GM12878 (cell line): ENCODE results near the gene GALNS. TPM values are rescaled to one million over a fixed set of nuclear protein-coding genes. Genes with fewer than 3 reads are reported as not detected.

Experiments used
- ATAC-seq: fragments of 200-7000 bp; cut with Tn5 transposase; 3 replicates; pipeline ENCODE4 v1.9.1; 2020; ENCODE audit warnings: mild to moderate bottlenecking, moderate library complexity
- BruUV-seq: library from RNA; stranded (reverse); fragments of 400-500 nt; replicated peaks from 2 replicates; lab custom pipeline; 2021; lab: Mats Ljungman, UMichigan
- CTCF ChIA-PET: fragments of 300-600 bp; sonication (Branson Sonifier 250); formaldehyde crosslinking; extraction: SDS; loops from one replicate; lab custom pipeline; 2021; ENCODE audit warnings: inconsistent platforms; lab: Yijun Ruan, JAX
- POLR2A ChIA-PET: fragments of 350-600 bp; formaldehyde crosslinking; extraction: SDS; loops from one replicate; lab custom pipeline; 2021; ENCODE audit warnings: inconsistent platforms; lab: Charles Lee
- RAD21 ChIA-PET: fragments of 300-600 bp; sonication (Branson Sonifier 250); formaldehyde crosslinking; loops from one replicate; lab custom pipeline; 2023; ENCODE audit warnings: antibody characterized with exemption; ENCODE audit not compliant: unreplicated experiment; lab: Charles Lee
- SMC1A ChIA-PET: fragments of 300-600 bp; sonication (Branson Sonifier 250); formaldehyde crosslinking; loops from one replicate; lab custom pipeline; 2023; ENCODE audit not compliant: unreplicated experiment, uncharacterized antibody; lab: Charles Lee
- DNase-seq: peaks from one replicate; pipeline ENCODE4 v3.0.0-alpha.2; 2011; ENCODE audit warnings: low read depth, low spot score
- FAIRE-seq: peaks from 3 replicates; lab custom pipeline; 2011; peaks lifted over from hg19 to GRCh38; lab: Jason Lieb, UNC
- H2AFZ ChIP-seq: 2 replicates; pipeline ENCODE4 v1.6.0; 2011; ENCODE audit warnings: low read depth, low read length, control low read depth; ENCODE audit not compliant: control insufficient read depth
- H3K27ac ChIP-seq: 2 replicates; pipeline ENCODE4 v1.5.1; 2011; ENCODE audit warnings: control low read depth; ENCODE audit not compliant: control insufficient read depth, insufficient read depth
- H3K27me3 ChIP-seq, 2 experiments: replicated peaks in 1 of 2; 2 replicates each; pipeline versions ENCODE4 v1.6.0 to v1.6.1; 2011; ENCODE audit warnings: low read length in 1 of 2; ENCODE audit not compliant: control insufficient read depth in 2 of 2, insufficient read depth in 2 of 2
- H3K36me3 ChIP-seq, 2 experiments: 2 replicates each; pipeline ENCODE4 v1.5.1; 2011; ENCODE audit warnings: low read length in 1 of 2; ENCODE audit not compliant: control insufficient read depth in 2 of 2, insufficient read depth in 2 of 2
- H3K4me1 ChIP-seq: 2 replicates; pipeline ENCODE4 v1.6.1; 2011; ENCODE audit warnings: mild to moderate bottlenecking, low read length, moderate library complexity, mixed read lengths; ENCODE audit not compliant: control insufficient read depth, insufficient read depth
- H3K4me2 ChIP-seq: 2 replicates; pipeline ENCODE4 v1.6.0; 2011; ENCODE audit warnings: control low read depth; ENCODE audit not compliant: control insufficient read depth, insufficient read depth
- H3K4me3 ChIP-seq: fragments of 200-600 bp; sonication (generic); 2 replicates; pipeline ENCODE4 v1.5.1; 2016
- H3K79me2 ChIP-seq: 2 replicates; pipeline ENCODE4 v1.6.0; 2011; ENCODE audit warnings: low read length; ENCODE audit not compliant: control insufficient read depth, insufficient read depth
- H3K9ac ChIP-seq: 2 replicates; pipeline ENCODE4 v1.8.0; 2011; ENCODE audit warnings: low read length, control low read depth, mixed read lengths; ENCODE audit not compliant: control insufficient read depth, insufficient read depth
- H3K9me3 ChIP-seq: replicated peaks from 3 replicates; pipeline ENCODE4 v1.5.1; 2011; ENCODE audit warnings: mild to moderate bottlenecking, low read length; ENCODE audit not compliant: control insufficient read depth, insufficient read depth
- H4K20me1 ChIP-seq: 2 replicates; pipeline ENCODE4 v1.6.0; 2011; ENCODE audit not compliant: control insufficient read depth, insufficient read depth
- CEBPB ChIP-seq, 2 experiments: fragments of 150-350 bp in 1 of 2; IDR thresholded peaks; 2 replicates each; pipeline ENCODE4 v1.6.1; 2012 to 2014; ENCODE audit warnings: low read depth in 2 of 2, low read length in 2 of 2, borderline replicate concordance in 1 of 2, inconsistent platforms in 1 of 2
- NFIC ChIP-seq: IDR thresholded peaks from 2 replicates; pipeline ENCODE4 v1.6.1; 2012; ENCODE audit warnings: low read depth, mild to moderate bottlenecking, inconsistent platforms, low read length, moderate library complexity
- SIN3A ChIP-seq: IDR thresholded peaks from 2 replicates; pipeline ENCODE4 v1.6.1; 2012; ENCODE audit warnings: low read depth, low read length, improper control_type of control experiment
- WGBS: methylation state at CpG from one replicate; pipeline ENCODE4 v1.1.6; 2016; ENCODE audit warnings: low lambda C conversion rate; ENCODE audit not compliant: insufficient replicate concordance, insufficient coverage; ENCODE audit errors: missing lambda C conversion rate; 5-methylcytosine and 5-hydroxymethylcytosine counted together
- in situ Hi-C: fragments of 300-500 bp; cut with MboI; formaldehyde crosslinking; loops from 9 replicates; pipeline ENCODE4 v1.14.3; 2018; ENCODE audit warnings: mixed read lengths
- intact Hi-C: fragments of 100-400 bp; cut with micrococcal nuclease; formaldehyde crosslinking; loops from one replicate; pipeline ENCODE4 v1.14.2; 2022; ENCODE audit not compliant: unreplicated experiment
- polyA plus RNA-seq, 11 experiments: library from polyadenylated mRNA; depleted of rRNA in 4 of 11; unstranded in 6 of 11; stranded (reverse) in 5 of 11; fragments of >200 nt; fragmentation: Nextera tagmentation in 4 of 11; fragmentation: Illumina TruSeq in 1 of 11; extraction: Ambion mirVana in 4 of 11; extraction: Trizol in 1 of 11; gene quantifications; 1 replicate in 1 of 11; 2 replicates in 10 of 11; pipeline versions ENCODE4 v1.2.1 to v1.2.3, GENCODE V29; 2011 to 2016; ENCODE audit warnings: inconsistent platforms in 2 of 11, missing spikeins in 2 of 11, low read depth in 1 of 11
- total RNA-seq, 4 experiments: library from RNA; depleted of rRNA in 3 of 4; stranded (reverse); fragments of >200 nt in 3 of 4; fragmentation: Illumina TruSeq in 1 of 4; extraction: Trizol in 1 of 4; gene quantifications; 2 replicates each; pipeline versions ENCODE4 v1.2.1 to v1.2.3, GENCODE V29; 2013 to 2021
- TF ChIP-seq, protein P1 (sequence below): IDR thresholded peaks from 2 replicates; pipeline ENCODE4 v1.6.1; 2011; ENCODE audit warnings: borderline replicate concordance, low read depth, mild to moderate bottlenecking, moderate library complexity, low read length; ENCODE audit not compliant: insufficient read depth, poor library complexity, severe bottlenecking
- TF ChIP-seq, protein P2 (sequence below): fragments of 450-650 bp; formaldehyde crosslinking; IDR thresholded peaks from 2 replicates; pipeline ENCODE4 v1.4.0; 2020; ENCODE audit warnings: mild to moderate bottlenecking, moderate library complexity

The GALNS gene
- total and polyA plus RNA-seq, 10 of the 15 experiments (the other 5 are each of a cell fraction or from before 2014, with no cell fraction given) = 0.37 to 12.4 (median 5.3) TPM

DNA sequence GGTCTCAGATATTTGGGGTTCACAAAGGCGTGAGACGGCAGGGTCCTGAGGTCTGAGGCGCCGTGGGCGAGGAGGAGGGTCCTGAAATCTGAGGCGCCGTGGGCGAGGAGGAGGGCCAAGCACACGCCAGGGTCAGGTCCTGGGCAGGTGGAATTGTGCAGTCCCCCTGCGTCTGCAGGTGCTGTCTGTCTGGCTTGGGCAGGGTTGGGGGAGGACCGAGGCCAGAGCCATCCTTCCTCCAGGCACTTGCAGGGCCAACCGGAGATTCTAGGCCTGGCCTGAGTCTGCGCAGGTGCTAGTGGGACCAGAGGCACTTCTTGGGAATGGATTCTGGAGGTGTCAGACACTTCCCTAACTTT is 42.6 kb downstream of the GALNS start:
- Histone ChIP-seq H4K20me1 (no peaks in the 10 kb centered on the region), H3K9ac (no peak overlapping the region), H3K4me3 (no peak overlapping the region), H3K4me1 (peaks cover 20% of the 10 kb centered on the region), H3K4me2 (no peak overlapping the region), H3K9me3 (no peaks in the 10 kb centered on the region), H3K27me3 (no peaks in the 10 kb centered on the region), H3K79me2 (peaks cover 26% of the 10 kb centered on the region), H3K27ac (no peak overlapping the region), H3K36me3 (peaks cover 4 to 10% of the 10 kb centered on the region in 2 experiments; a peak in 3 of 4 replicates), H2AFZ (no peak overlapping the region)
- ATAC-seq = no peak
- intact Hi-C loops (loop anchor here (5.0 kb wide), 2 partner anchors 43 to 162 kb away; partner anchors contain the start of genes CYBA, GALNS and TRAPPC2L), in situ Hi-C loops (no loop called here)
- ChIA-PET SMC1A (interaction anchor here (1.4 kb wide), 1 partner anchor 353 kb away, joined by 4 read pairs; no protein-coding TSS in a partner anchor), CTCF (interaction anchor here (1.2 kb wide), 1 partner anchor 44 kb away, joined by 6 read pairs; no protein-coding TSS in a partner anchor), RAD21 (interaction anchor here (4.0 kb wide), 1 partner anchor 44 kb away, joined by 14 read pairs; no protein-coding TSS in a partner anchor), POLR2A (no interaction called here)
- WGBS = 64% methylated on average over 13 of the region's 13 CpGs
- BruUV-seq = no TSS peak
- no peak for FAIRE-seq
- DNase-seq = no peak
- TF ChIP-seq, protein P1, sequence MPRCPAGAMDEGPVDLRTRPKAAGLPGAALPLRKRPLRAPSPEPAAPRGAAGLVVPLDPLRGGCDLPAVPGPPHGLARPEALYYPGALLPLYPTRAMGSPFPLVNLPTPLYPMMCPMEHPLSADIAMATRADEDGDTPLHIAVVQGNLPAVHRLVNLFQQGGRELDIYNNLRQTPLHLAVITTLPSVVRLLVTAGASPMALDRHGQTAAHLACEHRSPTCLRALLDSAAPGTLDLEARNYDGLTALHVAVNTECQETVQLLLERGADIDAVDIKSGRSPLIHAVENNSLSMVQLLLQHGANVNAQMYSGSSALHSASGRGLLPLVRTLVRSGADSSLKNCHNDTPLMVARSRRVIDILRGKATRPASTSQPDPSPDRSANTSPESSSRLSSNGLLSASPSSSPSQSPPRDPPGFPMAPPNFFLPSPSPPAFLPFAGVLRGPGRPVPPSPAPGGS = peak; percentile 32
- TF ChIP-seq, protein P2, sequence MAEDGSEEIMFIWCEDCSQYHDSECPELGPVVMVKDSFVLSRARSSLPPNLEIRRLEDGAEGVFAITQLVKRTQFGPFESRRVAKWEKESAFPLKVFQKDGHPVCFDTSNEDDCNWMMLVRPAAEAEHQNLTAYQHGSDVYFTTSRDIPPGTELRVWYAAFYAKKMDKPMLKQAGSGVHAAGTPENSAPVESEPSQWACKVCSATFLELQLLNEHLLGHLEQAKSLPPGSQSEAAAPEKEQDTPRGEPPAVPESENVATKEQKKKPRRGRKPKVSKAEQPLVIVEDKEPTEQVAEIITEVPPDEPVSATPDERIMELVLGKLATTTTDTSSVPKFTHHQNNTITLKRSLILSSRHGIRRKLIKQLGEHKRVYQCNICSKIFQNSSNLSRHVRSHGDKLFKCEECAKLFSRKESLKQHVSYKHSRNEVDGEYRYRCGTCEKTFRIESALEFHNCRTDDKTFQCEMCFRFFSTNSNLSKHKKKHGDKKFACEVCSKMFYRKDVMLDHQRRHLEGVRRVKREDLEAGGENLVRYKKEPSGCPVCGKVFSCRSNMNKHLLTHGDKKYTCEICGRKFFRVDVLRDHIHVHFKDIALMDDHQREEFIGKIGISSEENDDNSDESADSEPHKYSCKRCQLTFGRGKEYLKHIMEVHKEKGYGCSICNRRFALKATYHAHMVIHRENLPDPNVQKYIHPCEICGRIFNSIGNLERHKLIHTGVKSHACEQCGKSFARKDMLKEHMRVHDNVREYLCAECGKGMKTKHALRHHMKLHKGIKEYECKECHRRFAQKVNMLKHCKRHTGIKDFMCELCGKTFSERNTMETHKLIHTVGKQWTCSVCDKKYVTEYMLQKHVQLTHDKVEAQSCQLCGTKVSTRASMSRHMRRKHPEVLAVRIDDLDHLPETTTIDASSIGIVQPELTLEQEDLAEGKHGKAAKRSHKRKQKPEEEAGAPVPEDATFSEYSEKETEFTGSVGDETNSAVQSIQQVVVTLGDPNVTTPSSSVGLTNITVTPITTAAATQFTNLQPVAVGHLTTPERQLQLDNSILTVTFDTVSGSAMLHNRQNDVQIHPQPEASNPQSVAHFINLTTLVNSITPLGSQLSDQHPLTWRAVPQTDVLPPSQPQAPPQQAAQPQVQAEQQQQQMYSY (CRISPR knock-in tag) = no peak
- TF ChIP-seq CEBPB (IDR thresholded peaks at IDR 0.05; ENCODE audit: borderline replicate concordance in 1 of 2, low read depth in 2 of 2, low read length in 2 of 2) (no peak), NFIC (no peak), SIN3A (no peak)
